Stomach (tissue), 9 donors: ENCODE measurements around the gene ZNF74. TPM values are rescaled to one million over a fixed set of nuclear protein-coding genes. Genes with fewer than 3 reads are reported as not detected.
"Not testable (repeated sequence)": the region's sequence is repeated elsewhere in the genome, so short reads cannot be mapped to it uniquely, and the experiment has no call there.

Source experiments
- DNase-seq, 2 donors: peaks; one replicate each; pipeline versions ENCODE4 v3.0.0 to v3.0.0-alpha.2; 2013 to 2019
- H3K27ac ChIP-seq, 5 donors: fragments of 200-600 bp in 4 of 5; sonication (generic) in 4 of 5; one replicate each; pipeline ENCODE4 v1.5.1; 2013 to 2019; ENCODE audit warnings: mild to moderate bottlenecking in 1 of 5, moderate library complexity in 1 of 5
- H3K27me3 ChIP-seq, 3 donors: fragments of 200-600 bp; sonication (generic); one replicate each; pipeline ENCODE4 v1.5.1; 2017 to 2019; ENCODE audit warnings: mixed run types in 1 of 3
- H3K36me3 ChIP-seq, 4 donors: fragments of 200-600 bp; sonication (generic); 1 replicate in 3 of 4; 2 replicates in 1 of 4; pipeline ENCODE4 v1.5.1; 2016 to 2019
- H3K4me1 ChIP-seq, 4 donors: fragments of 200-600 bp; sonication (generic); one replicate each; pipeline ENCODE4 v1.5.1; 2016 to 2019
- H3K4me3 ChIP-seq, 4 donors: fragments of 200-600 bp; sonication (generic) in 3 of 4; one replicate each; pipeline ENCODE4 v1.5.1; 2016 to 2019; ENCODE audit warnings: mild to moderate bottlenecking in 1 of 4
- H3K9me3 ChIP-seq, 4 donors: fragments of 200-600 bp; sonication (generic); one replicate each; pipeline ENCODE4 v1.5.1; 2016 to 2019
- EP300 ChIP-seq: sonication (generic); formaldehyde crosslinking; IDR thresholded peaks from one replicate; pipeline ENCODE4 v1.6.1; 2017; ENCODE audit warnings: antibody characterized with exemption
- POLR2A ChIP-seq, 4 donors: fragments of 450-650 bp; IDR thresholded peaks; one replicate each; pipeline ENCODE4 v1.6.1; 2016; ENCODE audit warnings: antibody characterized with exemption in 4 of 4, control low read depth in 2 of 4, mild to moderate bottlenecking in 1 of 4, moderate library complexity in 1 of 4
- POLR2AphosphoS5 ChIP-seq, 3 donors: sonication (generic); formaldehyde crosslinking; IDR thresholded peaks; one replicate each; pipeline ENCODE4 v1.6.1; 2016; ENCODE audit warnings: antibody characterized with exemption in 3 of 3
- WGBS, 5 donors: extraction: QIAGEN DNeasy Blood & Tissue Kit in 3 of 5; methylation state at CpG; one replicate each; pipeline versions ENCODE4 v1.1.5 to v1.1.7; 2013 to 2018; 5-methylcytosine and 5-hydroxymethylcytosine counted together
- intact Hi-C: fragments of 100-400 bp; cut with DNase I; formaldehyde crosslinking; loops from one replicate; pipeline ENCODE4 v1.15.1; 2023; ENCODE audit warnings: low total_unique reads
- polyA plus RNA-seq, 3 donors: library from polyadenylated mRNA; stranded (reverse); fragments of 200-250 nt; gene quantifications; one replicate each; pipeline ENCODE4 v1.2.3, GENCODE V29; 2013
- total RNA-seq, 5 donors: library from RNA; depleted of rRNA; stranded (reverse); fragments of >200 nt; gene quantifications; one replicate each; pipeline versions ENCODE4 v1.1.0 to v1.2.3, GENCODE V29; 2014 to 2016
- TF ChIP-seq, protein P1 (sequence below), 7 experiments: fragments of 450-650 bp in 4 of 7; fragments of 200-600 bp in 3 of 7; sonication (generic) in 3 of 7; IDR thresholded peaks; one replicate each; pipeline ENCODE4 v1.5.1; 2016 to 2019; ENCODE audit warnings: antibody characterized with exemption in 7 of 7, control low read depth in 2 of 7, mild to moderate bottlenecking in 1 of 7
- donor health status: healthy with polysubstance abuse.
- donor health status: Bipolar disorder and iron deficiency.
- donor health status: healthy.

The ZNF74 gene
- total and polyA plus RNA-seq, 8 donors, result 3.1 to 29.9 (median 8.2) TPM

DNA sequence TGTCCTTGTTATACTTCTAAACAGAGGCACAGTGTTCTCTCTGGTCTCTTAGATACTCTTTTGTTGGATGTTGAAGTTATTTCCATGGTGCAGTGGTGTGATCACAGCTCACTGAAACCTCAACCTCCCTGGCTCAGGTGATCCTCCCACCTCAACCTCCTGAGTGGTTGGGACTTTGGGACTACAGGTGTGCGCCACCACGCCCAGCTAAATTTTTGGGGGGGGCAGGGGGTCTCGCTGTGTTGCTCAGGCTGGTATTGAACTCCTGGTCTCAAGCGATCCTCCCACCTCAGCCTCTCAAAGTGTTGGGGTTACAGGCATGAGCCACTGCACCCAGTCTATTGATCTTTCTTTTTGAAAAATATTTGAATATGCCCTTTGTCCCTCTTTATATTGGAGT is 14.9 kb downstream of the ZNF74 start:
- no peaks in the 10 kb centered on the region for H3K27me3 ChIP-seq
- peaks cover 11 to 51% (median 43%) of the 10 kb centered on the region in 4 donors for H3K36me3 ChIP-seq
- H3K4me3 ChIP-seq, result no peak overlapping the region
- DNase-seq, result peak in 1 of 2 donors; percentile 9
- intact Hi-C loops, result no loop called here
- peaks cover 0 to 3% (median 0%) of the 10 kb centered on the region in 4 donors for H3K4me1 ChIP-seq
- WGBS, 5 donors, result 93 to 98% (median 95%) methylated on average over 4 of the region's 4 CpGs
- TF ChIP-seq POLR2AphosphoS5 (IDR thresholded peaks at IDR 0.05), result no peak
- no peak for TF ChIP-seq POLR2A (IDR thresholded peaks at IDR 0.05)
- no peaks in the 10 kb centered on the region for H3K9me3 ChIP-seq
- H3K27ac ChIP-seq, result no peak overlapping the region

DNA sequence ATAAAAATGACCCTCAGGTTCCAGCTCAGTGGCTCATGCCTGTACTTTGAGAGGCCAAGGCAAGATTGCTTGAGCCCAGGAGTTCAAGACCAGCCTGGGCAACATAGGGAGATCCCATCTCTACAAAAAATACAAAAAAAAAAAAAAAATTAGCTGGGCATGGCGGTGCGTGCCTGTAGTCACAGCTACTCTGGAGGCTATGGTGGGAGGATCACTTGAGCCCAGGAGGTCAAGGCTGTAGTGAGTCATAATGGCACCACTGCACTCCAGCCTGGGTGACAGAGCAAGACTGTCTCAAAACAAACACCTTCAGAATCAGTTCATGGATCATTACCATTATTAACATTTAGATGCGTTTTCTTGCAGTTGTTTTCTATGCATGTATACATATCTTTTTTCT is 15.4 kb downstream of the ZNF74 start:
- H3K4me3 ChIP-seq, H3K27me3 ChIP-seq, intact Hi-C loops, DNase-seq, H3K9me3 ChIP-seq, H3K4me1 ChIP-seq, H3K27ac ChIP-seq: not testable (repeated sequence)
- H3K36me3 ChIP-seq, result peaks cover 11 to 46% (median 38%) of the 10 kb centered on the region in 4 donors
- 89 to 98% (median 95%) methylated on average over 3 of the region's 3 CpGs for WGBS, 5 donors

DNA sequence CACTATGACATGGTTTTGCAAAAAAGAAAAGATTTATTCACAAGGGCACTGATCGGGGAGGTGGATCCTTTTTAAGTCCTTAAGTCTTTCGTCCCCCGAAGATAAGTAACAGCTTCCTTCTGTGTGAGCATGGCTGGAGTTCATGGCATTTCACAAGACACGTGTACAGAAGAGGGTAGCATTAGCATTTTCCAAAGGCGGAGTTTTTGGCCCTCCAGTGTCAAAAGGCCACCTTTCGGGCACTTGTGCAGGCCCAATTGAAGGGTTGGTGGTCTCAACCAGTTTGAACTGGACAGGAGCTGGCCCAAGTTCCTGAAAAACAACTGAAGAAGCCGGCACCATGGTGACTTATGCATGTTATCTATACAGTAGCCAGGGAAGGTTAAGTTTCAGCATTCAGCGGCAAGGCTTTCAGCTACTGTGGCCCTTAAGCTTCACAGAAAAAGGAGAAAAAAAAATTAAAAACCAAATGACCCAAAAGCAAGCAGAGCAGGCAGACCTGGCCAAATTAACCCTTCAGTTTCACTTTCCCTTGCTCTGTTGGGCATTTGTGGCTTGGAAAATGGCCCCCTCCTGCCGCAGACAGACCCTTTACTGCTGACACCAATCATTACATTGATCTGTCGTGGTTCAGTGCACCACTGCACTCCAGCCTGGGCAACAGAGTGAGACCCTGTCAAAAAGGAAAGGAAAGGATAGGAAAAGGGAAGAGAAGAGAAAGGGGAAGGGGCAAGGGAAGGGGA is 18.7 kb downstream of the ZNF74 start:
- Histone ChIP-seq H3K9me3 (no peaks in the 10 kb centered on the region), H3K27me3 (no peaks in the 10 kb centered on the region), H3K4me3 (no peak overlapping the region), H3K36me3 (peaks cover 0 to 14% (median 6%) of the 10 kb centered on the region in 4 donors), H3K4me1 (peaks cover 0 to 3% (median under 1%) of the 10 kb centered on the region in 4 donors), H3K27ac (no peak overlapping the region)
- intact Hi-C loops, result no loop called here
- 52 to 63% (median 53%) methylated on average over 10 of the region's 10 CpGs for WGBS, 5 donors
- TF ChIP-seq, protein P1, sequence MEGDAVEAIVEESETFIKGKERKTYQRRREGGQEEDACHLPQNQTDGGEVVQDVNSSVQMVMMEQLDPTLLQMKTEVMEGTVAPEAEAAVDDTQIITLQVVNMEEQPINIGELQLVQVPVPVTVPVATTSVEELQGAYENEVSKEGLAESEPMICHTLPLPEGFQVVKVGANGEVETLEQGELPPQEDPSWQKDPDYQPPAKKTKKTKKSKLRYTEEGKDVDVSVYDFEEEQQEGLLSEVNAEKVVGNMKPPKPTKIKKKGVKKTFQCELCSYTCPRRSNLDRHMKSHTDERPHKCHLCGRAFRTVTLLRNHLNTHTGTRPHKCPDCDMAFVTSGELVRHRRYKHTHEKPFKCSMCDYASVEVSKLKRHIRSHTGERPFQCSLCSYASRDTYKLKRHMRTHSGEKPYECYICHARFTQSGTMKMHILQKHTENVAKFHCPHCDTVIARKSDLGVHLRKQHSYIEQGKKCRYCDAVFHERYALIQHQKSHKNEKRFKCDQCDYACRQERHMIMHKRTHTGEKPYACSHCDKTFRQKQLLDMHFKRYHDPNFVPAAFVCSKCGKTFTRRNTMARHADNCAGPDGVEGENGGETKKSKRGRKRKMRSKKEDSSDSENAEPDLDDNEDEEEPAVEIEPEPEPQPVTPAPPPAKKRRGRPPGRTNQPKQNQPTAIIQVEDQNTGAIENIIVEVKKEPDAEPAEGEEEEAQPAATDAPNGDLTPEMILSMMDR (IDR thresholded peaks at IDR 0.05), result no peak
- no peak for TF ChIP-seq POLR2A (IDR thresholded peaks at IDR 0.05)
- TF ChIP-seq POLR2AphosphoS5 (IDR thresholded peaks at IDR 0.05), result no peak
- no peak for TF ChIP-seq EP300
- DNase-seq, result no peak

DNA sequence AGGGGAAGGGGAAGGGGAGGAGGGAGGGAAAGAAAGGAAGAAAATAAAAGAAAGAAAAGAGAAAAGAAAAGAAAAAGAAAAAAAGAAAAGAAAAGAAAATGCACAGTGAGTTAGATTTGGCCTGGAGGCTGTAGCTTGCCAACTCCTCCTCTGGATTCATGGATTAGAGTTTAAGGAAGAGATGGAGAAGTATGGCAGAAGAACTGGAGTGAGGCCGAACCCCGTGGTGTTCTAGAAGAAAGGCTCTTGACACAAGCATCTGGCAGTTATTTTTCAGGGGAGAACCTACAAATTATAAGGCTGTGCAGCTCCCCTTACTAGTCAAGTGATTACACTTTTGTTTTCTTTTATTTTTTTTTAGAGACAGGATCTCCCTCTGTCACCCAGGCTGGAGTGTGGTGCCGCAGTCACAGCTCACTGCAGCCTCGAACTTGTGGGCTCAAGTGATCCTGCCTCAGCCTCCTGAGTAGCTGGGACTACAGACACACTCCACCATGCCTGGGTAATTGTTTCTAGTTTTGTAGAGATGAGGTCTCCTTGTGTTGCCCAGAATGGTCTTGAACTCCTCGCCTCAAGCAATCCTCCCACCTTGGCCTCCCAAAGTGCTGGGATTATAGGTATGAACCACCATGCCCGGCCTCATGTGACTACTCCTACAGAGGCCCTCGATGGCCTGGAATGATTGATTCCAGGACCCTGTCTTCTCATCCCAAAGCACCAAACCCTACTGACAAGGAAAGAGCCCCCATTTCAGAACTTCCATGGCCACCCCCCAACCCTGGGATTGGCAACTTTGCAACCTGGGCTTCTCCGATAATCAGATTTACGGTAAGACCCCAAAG is 19.5 kb downstream of the ZNF74 start:
- H3K27ac ChIP-seq, result no peak overlapping the region
- intact Hi-C loops, result no loop called here
- H3K9me3 ChIP-seq, result no peaks in the 10 kb centered on the region
- no peak for DNase-seq
- peaks cover 0 to 8% (median 6%) of the 10 kb centered on the region in 4 donors for H3K4me1 ChIP-seq
- H3K4me3 ChIP-seq, result no peak overlapping the region
- H3K36me3 ChIP-seq, result peaks cover 0 to 7% (median 0%) of the 10 kb centered on the region in 4 donors
- no peaks in the 10 kb centered on the region for H3K27me3 ChIP-seq
- TF ChIP-seq, protein P1 (IDR thresholded peaks at IDR 0.05), result no peak
- TF ChIP-seq POLR2AphosphoS5 (IDR thresholded peaks at IDR 0.05) (no peak), EP300 (no peak), POLR2A (IDR thresholded peaks at IDR 0.05) (no peak)
- WGBS, 5 donors, result 85 to 95% (median 94%) methylated on average over 8 to 9 of the region's 9 CpGs

DNA sequence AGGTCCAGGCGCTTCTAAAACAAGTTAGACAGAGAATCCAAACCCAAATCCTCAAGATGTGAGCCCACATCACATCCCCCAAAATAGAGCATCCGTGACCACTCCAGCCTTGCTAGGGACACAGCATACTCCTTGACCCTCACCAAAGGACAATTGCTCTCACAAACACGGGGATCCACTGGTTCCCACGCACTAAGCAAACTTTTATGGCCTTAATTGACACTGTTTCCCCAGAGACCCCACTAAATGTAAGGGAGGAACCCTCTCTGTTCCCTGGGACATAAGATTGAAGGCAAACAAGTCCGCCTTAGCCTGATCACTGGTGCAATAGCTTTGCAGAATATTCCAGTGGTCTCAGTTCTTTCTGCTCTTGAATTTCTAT is 20.1 kb downstream of the ZNF74 start:
- TF ChIP-seq, protein P1 (IDR thresholded peaks at IDR 0.05), result no peak
- TF ChIP-seq POLR2AphosphoS5 (IDR thresholded peaks at IDR 0.05) (no peak), POLR2A (IDR thresholded peaks at IDR 0.05) (no peak), EP300 (no peak)
- intact Hi-C loops, result no loop called here
- Histone ChIP-seq H3K4me3 (no peak overlapping the region), H3K36me3 (peaks cover 0 to under 1% (median 0%) of the 10 kb centered on the region in 4 donors), H3K27me3 (no peaks in the 10 kb centered on the region), H3K27ac (no peak overlapping the region), H3K4me1 (peaks cover 0 to 10% (median 9%) of the 10 kb centered on the region in 4 donors), H3K9me3 (no peaks in the 10 kb centered on the region)
- 82 to 90% (median 89%) methylated on average over 5 of the region's 5 CpGs for WGBS, 5 donors
- no peak for DNase-seq
